Nephron progenitor cell (in vitro differentiated cells): ENCODE data around the gene WDR62.

ENCODE experiments used
- DNase-seq: peaks from one replicate; pipeline ENCODE4 v3.0.0; 2021
- H3K27ac Mint-ChIP-seq: 2 replicates; pipeline ENCODE4 v1.8.0; 2021; ENCODE audit warnings: mild to moderate bottlenecking, moderate library complexity, mixed read lengths
- H3K27me3 Mint-ChIP-seq: 2 replicates; pipeline ENCODE4 v1.8.0; 2021; ENCODE audit warnings: mild to moderate bottlenecking, low read depth, mixed read lengths; ENCODE audit not compliant: poor library complexity
- H3K36me3 Mint-ChIP-seq: 2 replicates; pipeline ENCODE4 v1.8.0; 2021; ENCODE audit warnings: low read depth, mixed read lengths
- H3K4me1 Mint-ChIP-seq: 2 replicates; pipeline ENCODE4 v1.8.0; 2021; ENCODE audit warnings: mixed read lengths
- H3K4me3 Mint-ChIP-seq: 2 replicates; pipeline ENCODE4 v1.8.0; 2021; ENCODE audit warnings: mild to moderate bottlenecking, moderate library complexity, mixed read lengths
- H3K9me3 Mint-ChIP-seq: 2 replicates; pipeline ENCODE4 v1.8.0; 2021; ENCODE audit warnings: mild to moderate bottlenecking, moderate library complexity, mixed read lengths
- TF ChIP-seq, protein P1 (sequence below): fragments of 200-600 bp; sonication (generic); IDR thresholded peaks from 2 replicates; pipeline ENCODE4 v1.5.0; 2021; ENCODE audit warnings: antibody characterized with exemption

WDR62 gene

DNA sequence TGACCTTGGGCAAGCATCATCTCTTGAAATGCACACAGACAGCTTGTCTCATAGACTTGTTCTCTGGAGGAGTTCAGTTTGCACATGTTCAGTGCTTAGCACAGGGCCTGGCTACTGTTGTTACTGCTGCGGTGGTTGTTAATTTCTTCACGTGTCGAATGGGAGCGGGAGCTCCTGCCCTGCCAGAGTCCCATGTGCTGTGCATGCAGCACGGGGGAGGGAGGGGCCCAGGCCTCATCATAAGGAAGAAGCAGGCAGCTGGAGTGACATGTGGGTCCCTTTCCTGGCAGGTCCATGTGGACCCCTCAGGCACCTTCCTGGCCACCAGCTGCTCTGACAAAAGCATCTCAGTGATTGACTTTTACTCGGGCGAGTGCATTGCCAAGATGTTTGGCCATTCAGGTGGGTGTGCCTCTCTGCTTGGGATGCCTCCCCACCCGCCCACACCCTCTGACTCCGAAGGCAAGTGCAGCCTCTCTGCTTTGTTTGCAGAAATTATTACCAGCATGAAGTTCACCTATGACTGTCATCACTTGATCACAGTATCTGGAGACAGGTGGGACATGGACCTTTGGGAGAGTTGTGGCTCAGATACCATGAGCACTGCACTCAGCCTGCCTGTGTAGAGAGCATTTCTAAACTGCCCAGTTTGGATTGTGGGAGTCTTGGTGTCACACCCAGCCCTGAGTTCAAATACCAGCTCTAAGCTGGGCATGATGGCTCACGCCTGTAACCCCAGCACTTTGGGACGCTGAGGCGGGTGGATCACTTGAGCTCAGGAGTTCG, 36.4 kb downstream of the WDR62 start:
- H3K27ac Mint-ChIP-seq = peak overlapping the region; percentile 22

GRCh38 chr19:36092566-36092965, 37.9 kb downstream of the WDR62 start:
- no peak for DNase-seq
- H3K27ac Mint-ChIP-seq = no peak overlapping the region
- no peak overlapping the region for H3K4me3 Mint-ChIP-seq
- no peaks in the 10 kb centered on the region for H3K4me1 Mint-ChIP-seq
- no peaks in the 10 kb centered on the region for H3K9me3 Mint-ChIP-seq
- H3K36me3 Mint-ChIP-seq = peaks cover 28% of the 10 kb centered on the region
- TF ChIP-seq, protein P1, sequence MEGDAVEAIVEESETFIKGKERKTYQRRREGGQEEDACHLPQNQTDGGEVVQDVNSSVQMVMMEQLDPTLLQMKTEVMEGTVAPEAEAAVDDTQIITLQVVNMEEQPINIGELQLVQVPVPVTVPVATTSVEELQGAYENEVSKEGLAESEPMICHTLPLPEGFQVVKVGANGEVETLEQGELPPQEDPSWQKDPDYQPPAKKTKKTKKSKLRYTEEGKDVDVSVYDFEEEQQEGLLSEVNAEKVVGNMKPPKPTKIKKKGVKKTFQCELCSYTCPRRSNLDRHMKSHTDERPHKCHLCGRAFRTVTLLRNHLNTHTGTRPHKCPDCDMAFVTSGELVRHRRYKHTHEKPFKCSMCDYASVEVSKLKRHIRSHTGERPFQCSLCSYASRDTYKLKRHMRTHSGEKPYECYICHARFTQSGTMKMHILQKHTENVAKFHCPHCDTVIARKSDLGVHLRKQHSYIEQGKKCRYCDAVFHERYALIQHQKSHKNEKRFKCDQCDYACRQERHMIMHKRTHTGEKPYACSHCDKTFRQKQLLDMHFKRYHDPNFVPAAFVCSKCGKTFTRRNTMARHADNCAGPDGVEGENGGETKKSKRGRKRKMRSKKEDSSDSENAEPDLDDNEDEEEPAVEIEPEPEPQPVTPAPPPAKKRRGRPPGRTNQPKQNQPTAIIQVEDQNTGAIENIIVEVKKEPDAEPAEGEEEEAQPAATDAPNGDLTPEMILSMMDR = no peak
- H3K27me3 Mint-ChIP-seq = no peaks in the 10 kb centered on the region

More for the DNA sequence above, 36.4 kb downstream of the WDR62 start:
- TF ChIP-seq, protein P1 = no peak
- H3K4me3 Mint-ChIP-seq = no peak overlapping the region
- H3K9me3 Mint-ChIP-seq = no peaks in the 10 kb centered on the region
- H3K27me3 Mint-ChIP-seq = no peaks in the 10 kb centered on the region
- no peaks in the 10 kb centered on the region for H3K4me1 Mint-ChIP-seq
- H3K36me3 Mint-ChIP-seq = peaks cover 20% of the 10 kb centered on the region
- no peak for DNase-seq

DNA sequence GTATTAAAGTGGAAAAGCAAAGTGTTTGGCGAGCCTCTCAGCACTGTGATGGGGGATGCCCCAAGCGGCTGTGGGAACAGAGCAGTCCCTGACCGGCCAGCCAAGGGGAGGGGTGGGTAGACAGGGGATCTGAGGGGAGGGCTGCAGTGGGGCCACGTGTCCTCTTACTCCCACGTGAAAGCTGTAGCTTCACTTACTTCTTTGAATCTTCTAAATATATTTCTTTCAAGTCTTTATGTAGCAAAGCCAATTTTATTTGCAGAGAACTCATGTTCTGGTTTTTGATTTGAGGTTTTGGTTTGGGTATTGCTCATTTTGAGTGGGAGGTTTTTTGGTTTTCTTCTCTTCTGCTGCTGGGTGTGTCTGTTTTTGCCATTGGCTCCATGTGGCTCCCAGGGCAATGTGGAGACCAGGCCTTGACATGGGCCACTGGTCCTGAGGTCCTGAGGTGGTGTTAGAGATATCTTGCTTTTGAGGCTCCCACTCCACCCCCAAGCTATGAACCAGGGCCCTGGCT, 38.5 kb downstream of the WDR62 start:
- Mint-ChIP-seq H3K4me3 (no peak overlapping the region), H3K4me1 (no peaks in the 10 kb centered on the region), H3K9me3 (no peaks in the 10 kb centered on the region), H3K36me3 (peaks cover 24% of the 10 kb centered on the region), H3K27me3 (no peaks in the 10 kb centered on the region), H3K27ac (no peak overlapping the region)
- TF ChIP-seq, protein P1 = no peak
- DNase-seq = no peak

GRCh38 chr19:36093687-36094086, 39.0 kb downstream of the WDR62 start:
- no peaks in the 10 kb centered on the region for H3K4me1 Mint-ChIP-seq
- no peak overlapping the region for H3K4me3 Mint-ChIP-seq
- TF ChIP-seq, protein P1 = no peak
- H3K27me3 Mint-ChIP-seq = no peaks in the 10 kb centered on the region
- no peaks in the 10 kb centered on the region for H3K9me3 Mint-ChIP-seq
- peaks cover 24% of the 10 kb centered on the region for H3K36me3 Mint-ChIP-seq
- no peak overlapping the region for H3K27ac Mint-ChIP-seq
- DNase-seq = no peak

DNA sequence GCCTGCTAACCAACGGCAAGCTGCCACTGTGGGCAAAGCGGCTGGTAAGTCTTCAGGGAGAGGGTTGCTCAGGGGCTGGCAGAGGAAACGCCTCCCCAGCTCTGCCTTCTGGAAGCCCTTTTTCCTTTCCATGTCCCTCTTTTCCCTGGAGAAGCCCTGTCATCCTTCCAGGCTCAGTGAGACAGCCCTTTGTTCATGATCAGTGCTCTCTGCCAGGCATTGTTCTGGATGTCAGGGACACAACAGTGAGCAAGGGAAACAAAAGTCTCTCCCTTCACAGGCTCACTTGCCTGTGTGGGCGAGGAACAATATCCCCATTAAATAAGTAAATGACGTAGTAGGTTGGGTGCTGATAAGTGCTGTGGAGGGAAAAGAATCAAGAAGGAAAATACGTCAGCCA, 42.3 kb downstream of the WDR62 start:
- TF ChIP-seq, protein P1 = no peak
- H3K4me3 Mint-ChIP-seq = no peak overlapping the region
- H3K27ac Mint-ChIP-seq = no peak overlapping the region

More for the DNA sequence above, 42.3 kb downstream of the WDR62 start:
- Mint-ChIP-seq H3K9me3 (no peaks in the 10 kb centered on the region), H3K27me3 (no peaks in the 10 kb centered on the region), H3K4me1 (no peaks in the 10 kb centered on the region), H3K36me3 (peaks cover 22% of the 10 kb centered on the region)
- DNase-seq = no peak
